ENCODE measurements around the gene ZNF488. TPM values are rescaled to one million over a fixed set of nuclear protein-coding genes. Genes with fewer than 3 reads are reported as not detected.

ZNF488 gene
- total RNA-seq, 1 experiment from 2014 or later = 11.8 TPM

GRCh38 chr10:47321521-47322195, 62.4 kb downstream of the ZNF488 start:
- intact Hi-C loops (cut with micrococcal nuclease; ENCODE audit: unreplicated experiment) = no loop called here
- no peak for ATAC-seq
- no peak for DNase-seq (ENCODE audit: low read depth, low spot score)
- TF ChIP-seq POLR2AphosphoS5 (IDR thresholded peaks at IDR 0.05; ENCODE audit: low read depth, low read length) = no peak
- TF ChIP-seq, protein P1, sequence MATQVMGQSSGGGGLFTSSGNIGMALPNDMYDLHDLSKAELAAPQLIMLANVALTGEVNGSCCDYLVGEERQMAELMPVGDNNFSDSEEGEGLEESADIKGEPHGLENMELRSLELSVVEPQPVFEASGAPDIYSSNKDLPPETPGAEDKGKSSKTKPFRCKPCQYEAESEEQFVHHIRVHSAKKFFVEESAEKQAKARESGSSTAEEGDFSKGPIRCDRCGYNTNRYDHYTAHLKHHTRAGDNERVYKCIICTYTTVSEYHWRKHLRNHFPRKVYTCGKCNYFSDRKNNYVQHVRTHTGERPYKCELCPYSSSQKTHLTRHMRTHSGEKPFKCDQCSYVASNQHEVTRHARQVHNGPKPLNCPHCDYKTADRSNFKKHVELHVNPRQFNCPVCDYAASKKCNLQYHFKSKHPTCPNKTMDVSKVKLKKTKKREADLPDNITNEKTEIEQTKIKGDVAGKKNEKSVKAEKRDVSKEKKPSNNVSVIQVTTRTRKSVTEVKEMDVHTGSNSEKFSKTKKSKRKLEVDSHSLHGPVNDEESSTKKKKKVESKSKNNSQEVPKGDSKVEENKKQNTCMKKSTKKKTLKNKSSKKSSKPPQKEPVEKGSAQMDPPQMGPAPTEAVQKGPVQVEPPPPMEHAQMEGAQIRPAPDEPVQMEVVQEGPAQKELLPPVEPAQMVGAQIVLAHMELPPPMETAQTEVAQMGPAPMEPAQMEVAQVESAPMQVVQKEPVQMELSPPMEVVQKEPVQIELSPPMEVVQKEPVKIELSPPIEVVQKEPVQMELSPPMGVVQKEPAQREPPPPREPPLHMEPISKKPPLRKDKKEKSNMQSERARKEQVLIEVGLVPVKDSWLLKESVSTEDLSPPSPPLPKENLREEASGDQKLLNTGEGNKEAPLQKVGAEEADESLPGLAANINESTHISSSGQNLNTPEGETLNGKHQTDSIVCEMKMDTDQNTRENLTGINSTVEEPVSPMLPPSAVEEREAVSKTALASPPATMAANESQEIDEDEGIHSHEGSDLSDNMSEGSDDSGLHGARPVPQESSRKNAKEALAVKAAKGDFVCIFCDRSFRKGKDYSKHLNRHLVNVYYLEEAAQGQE (IDR thresholded peaks at IDR 0.05; ENCODE audit: insufficient read depth in 1 of 2, low read depth in 2 of 2, low read length in 1 of 2) = no peak
- TF ChIP-seq SIN3A (IDR thresholded peaks at IDR 0.05; ENCODE audit: borderline replicate concordance, insufficient read depth, low read depth, low read length) = no peak
- Histone ChIP-seq H3K9me3 (ENCODE audit: control insufficient read depth, insufficient read depth, low read depth, low read length) (no peaks in the 10 kb centered on the region), H3K4me1 (ENCODE audit: control insufficient read depth, insufficient read depth, low read length) (no peaks in the 10 kb centered on the region), H3K27me3 (ENCODE audit: control insufficient read depth, insufficient read depth, low read length) (peaks cover 8% of the 10 kb centered on the region; the same call in 1 of the 2 replicates), H3K27ac (ENCODE audit: low read length) (no peak overlapping the region), H3K36me3 (ENCODE audit: control insufficient read depth, insufficient read depth, low read length) (no peaks in the 10 kb centered on the region), H3K4me3 (ENCODE audit: low read depth in 2 of 2, low read length in 2 of 2) (no peak overlapping the region)
- POLR2A ChIA-PET = no interaction called here
- CTCF ChIA-PET = no interaction called here
- in situ Hi-C loops (cut with HindIII; ENCODE audit: low pct_unique_long_range_greater_than_20kb, low sequenced_read_pairs) = no loop called here
- no TSS peak for BruUV-seq (replicated peaks)

DNA sequence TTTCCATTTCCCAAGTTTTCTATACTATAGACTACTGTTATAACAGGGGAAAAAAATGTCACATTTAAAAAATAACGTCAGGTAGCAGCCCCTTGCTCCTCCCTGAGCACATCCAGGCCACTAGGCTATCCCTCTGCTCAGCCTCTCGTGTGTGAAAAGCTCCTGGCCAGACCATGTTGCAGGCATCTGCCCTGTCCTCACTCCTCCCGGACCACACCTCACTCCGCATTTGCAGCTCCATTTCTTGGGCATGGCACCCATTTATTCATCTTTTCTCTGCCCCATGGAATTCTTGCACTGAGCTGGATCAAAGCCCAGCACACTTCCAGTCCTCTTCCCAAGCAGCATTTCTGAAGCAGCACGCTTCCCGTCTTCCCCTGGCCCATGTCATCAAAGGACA, 63.3 kb downstream of the ZNF488 start:
- no peak for DNase-seq (ENCODE audit: low read depth, low spot score)
- TF ChIP-seq, protein P2, sequence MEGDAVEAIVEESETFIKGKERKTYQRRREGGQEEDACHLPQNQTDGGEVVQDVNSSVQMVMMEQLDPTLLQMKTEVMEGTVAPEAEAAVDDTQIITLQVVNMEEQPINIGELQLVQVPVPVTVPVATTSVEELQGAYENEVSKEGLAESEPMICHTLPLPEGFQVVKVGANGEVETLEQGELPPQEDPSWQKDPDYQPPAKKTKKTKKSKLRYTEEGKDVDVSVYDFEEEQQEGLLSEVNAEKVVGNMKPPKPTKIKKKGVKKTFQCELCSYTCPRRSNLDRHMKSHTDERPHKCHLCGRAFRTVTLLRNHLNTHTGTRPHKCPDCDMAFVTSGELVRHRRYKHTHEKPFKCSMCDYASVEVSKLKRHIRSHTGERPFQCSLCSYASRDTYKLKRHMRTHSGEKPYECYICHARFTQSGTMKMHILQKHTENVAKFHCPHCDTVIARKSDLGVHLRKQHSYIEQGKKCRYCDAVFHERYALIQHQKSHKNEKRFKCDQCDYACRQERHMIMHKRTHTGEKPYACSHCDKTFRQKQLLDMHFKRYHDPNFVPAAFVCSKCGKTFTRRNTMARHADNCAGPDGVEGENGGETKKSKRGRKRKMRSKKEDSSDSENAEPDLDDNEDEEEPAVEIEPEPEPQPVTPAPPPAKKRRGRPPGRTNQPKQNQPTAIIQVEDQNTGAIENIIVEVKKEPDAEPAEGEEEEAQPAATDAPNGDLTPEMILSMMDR (IDR thresholded peaks at IDR 0.05) = no peak
- no peak for TF ChIP-seq TCF7L2 (IDR thresholded peaks at IDR 0.05; ENCODE audit: low read depth, low read length)
- no peak for TF ChIP-seq SIN3A (IDR thresholded peaks at IDR 0.05; ENCODE audit: borderline replicate concordance, insufficient read depth, low read depth, low read length)
- TF ChIP-seq POLR2AphosphoS5 (IDR thresholded peaks at IDR 0.05; ENCODE audit: low read depth, low read length) = no peak
- TF ChIP-seq, protein P1 (IDR thresholded peaks at IDR 0.05; ENCODE audit: insufficient read depth in 1 of 2, low read depth in 2 of 2, low read length in 1 of 2) = no peak
- H3K4me3 ChIP-seq (ENCODE audit: low read depth in 2 of 2, low read length in 2 of 2) = no peak overlapping the region
- POLR2A ChIA-PET = no interaction called here
- CTCF ChIA-PET = no interaction called here
- peaks cover 8% of the 10 kb centered on the region; the same call in 1 of the 2 replicates for H3K27me3 ChIP-seq (ENCODE audit: control insufficient read depth, insufficient read depth, low read length)
- H3K9me3 ChIP-seq (ENCODE audit: control insufficient read depth, insufficient read depth, low read depth, low read length) = no peaks in the 10 kb centered on the region
- no peaks in the 10 kb centered on the region for H3K36me3 ChIP-seq (ENCODE audit: control insufficient read depth, insufficient read depth, low read length)
- no peaks in the 10 kb centered on the region for H3K4me1 ChIP-seq (ENCODE audit: control insufficient read depth, insufficient read depth, low read length)
- intact Hi-C loops (cut with micrococcal nuclease; ENCODE audit: unreplicated experiment) = no loop called here
- no peak overlapping the region for H3K27ac ChIP-seq (ENCODE audit: low read length)
- BruUV-seq (replicated peaks) = no TSS peak
- no peak for ATAC-seq
- in situ Hi-C loops (cut with HindIII; ENCODE audit: low pct_unique_long_range_greater_than_20kb, low sequenced_read_pairs) = no loop called here
